DND-41 (cell line): ENCODE results near the gene EXOC1.
"Not testable (repeated sequence)": the region's sequence is repeated elsewhere in the genome, so short reads cannot be mapped to it uniquely, and the experiment has no call there.

Experiments used
- CTCF ChIP-seq: IDR thresholded peaks from 2 replicates; pipeline ENCODE4 v1.5.1; 2012; ENCODE audit warnings: borderline replicate concordance, low read length, moderate library complexity, mild to moderate bottlenecking; ENCODE audit not compliant: poor library complexity, severe bottlenecking; ENCODE audit errors: extremely low read depth
- EZH2 ChIP-seq: IDR thresholded peaks from 3 replicates; pipeline ENCODE4 v1.6.1; 2012; ENCODE audit warnings: borderline replicate concordance, low read depth, mild to moderate bottlenecking, moderate library complexity, low read length, inconsistent platforms; ENCODE audit not compliant: severe bottlenecking

- TF ChIP-seq CTCF, EZH2: not testable (repeated sequence)
These were observed 11.8 kb upstream of the EXOC1 start for GRCh38 chr4:55841373-55842239.
